Measurements from ENCODE around the gene HEYL. TPM values are rescaled to one million over a fixed set of nuclear protein-coding genes. Genes with fewer than 3 reads are reported as not detected.

HEYL gene
- total RNA-seq, 1 donor from 2014 or later: 4.9 TPM

- no peaks in the 10 kb centered on the region for H3K9me3 Mint-ChIP-seq
- H3K36me3 Mint-ChIP-seq (ENCODE audit: low read depth): no peaks in the 10 kb centered on the region
- H3K27me3 Mint-ChIP-seq (ENCODE audit: low read depth): peaks cover 68% of the 10 kb centered on the region
- DNase-seq (ENCODE audit: low read depth, low spot score): no peak
- no peak overlapping the region for H3K27ac Mint-ChIP-seq (ENCODE audit: unreplicated experiment)
- no peak for TF ChIP-seq CTCF (conservative IDR thresholded peaks at IDR 0.05)
- no peaks in the 10 kb centered on the region for H3K4me1 Mint-ChIP-seq
- H3K4me3 Mint-ChIP-seq: peak overlapping the region; percentile 41
Measured at GRCh38 chr1:39668894-39669293, 29.5 kb upstream of the HEYL start.

- no peak for TF ChIP-seq CTCF (conservative IDR thresholded peaks at IDR 0.05)
- no peaks in the 10 kb centered on the region for H3K4me1 Mint-ChIP-seq
- no peak overlapping the region for H3K4me3 Mint-ChIP-seq
- H3K36me3 Mint-ChIP-seq (ENCODE audit: low read depth): no peaks in the 10 kb centered on the region
- DNase-seq (ENCODE audit: low read depth, low spot score): no peak
- H3K27ac Mint-ChIP-seq (ENCODE audit: unreplicated experiment): peak overlapping the region; percentile 23
- H3K9me3 Mint-ChIP-seq: no peaks in the 10 kb centered on the region
- H3K27me3 Mint-ChIP-seq (ENCODE audit: low read depth): peaks cover 60% of the 10 kb centered on the region
Measured at GRCh38 chr1:39668111-39668510, 28.7 kb upstream of the HEYL start.

- H3K4me3 Mint-ChIP-seq: no peak overlapping the region
- no peak for TF ChIP-seq CTCF (conservative IDR thresholded peaks at IDR 0.05)
- H3K9me3 Mint-ChIP-seq: no peaks in the 10 kb centered on the region
- no peaks in the 10 kb centered on the region for H3K36me3 Mint-ChIP-seq (ENCODE audit: low read depth)
- no peak for DNase-seq (ENCODE audit: low read depth, low spot score)
- peaks cover 49% of the 10 kb centered on the region for H3K27me3 Mint-ChIP-seq (ENCODE audit: low read depth)
- no peaks in the 10 kb centered on the region for H3K4me1 Mint-ChIP-seq
- no peak overlapping the region for H3K27ac Mint-ChIP-seq (ENCODE audit: unreplicated experiment)
Measured at GRCh38 chr1:39666772-39667171, 27.3 kb upstream of the HEYL start.

- H3K4me3 Mint-ChIP-seq: no peak overlapping the region
- H3K4me1 Mint-ChIP-seq: peaks cover 4% of the 10 kb centered on the region
- no peak for TF ChIP-seq CTCF (conservative IDR thresholded peaks at IDR 0.05)
- no peaks in the 10 kb centered on the region for H3K9me3 Mint-ChIP-seq
- no peaks in the 10 kb centered on the region for H3K36me3 Mint-ChIP-seq (ENCODE audit: low read depth)
- peaks cover 30% of the 10 kb centered on the region for H3K27me3 Mint-ChIP-seq (ENCODE audit: low read depth)
- DNase-seq (ENCODE audit: low read depth, low spot score): no peak
- no peak overlapping the region for H3K27ac Mint-ChIP-seq (ENCODE audit: unreplicated experiment)
Measured at GRCh38 chr1:39663559-39663958, 24.1 kb upstream of the HEYL start.

- no peaks in the 10 kb centered on the region for H3K36me3 Mint-ChIP-seq (ENCODE audit: low read depth)
- H3K9me3 Mint-ChIP-seq: no peaks in the 10 kb centered on the region
- no peak for DNase-seq (ENCODE audit: low read depth, low spot score)
- no peak overlapping the region for H3K27ac Mint-ChIP-seq (ENCODE audit: unreplicated experiment)
- no peak overlapping the region for H3K4me3 Mint-ChIP-seq
- TF ChIP-seq CTCF (conservative IDR thresholded peaks at IDR 0.05): no peak
- H3K27me3 Mint-ChIP-seq (ENCODE audit: low read depth): peaks cover 24% of the 10 kb centered on the region
- peaks cover 10% of the 10 kb centered on the region for H3K4me1 Mint-ChIP-seq
Measured at GRCh38 chr1:39662861-39663260, 23.4 kb upstream of the HEYL start.

GRCh38 chr1:39659538-39659937, 20.1 kb upstream of the HEYL start:
- Mint-ChIP-seq H3K4me3 (no peak overlapping the region), H3K27ac (ENCODE audit: unreplicated experiment) (no peak overlapping the region), H3K4me1 (peaks cover 11% of the 10 kb centered on the region), H3K36me3 (ENCODE audit: low read depth) (no peaks in the 10 kb centered on the region), H3K9me3 (no peaks in the 10 kb centered on the region), H3K27me3 (ENCODE audit: low read depth) (peaks cover 7% of the 10 kb centered on the region)
- TF ChIP-seq CTCF (conservative IDR thresholded peaks at IDR 0.05): no peak
- no peak for DNase-seq (ENCODE audit: low read depth, low spot score)

All from neural crest cell (in vitro differentiated cells).